ENCODE data around the gene ADM2. TPM values are rescaled to one million over a fixed set of nuclear protein-coding genes. Genes with fewer than 3 reads are reported as not detected.

Gene ADM2
- total and polyA plus RNA-seq, 2 of the 13 experiments (the other 11 are each of a cell fraction or from before 2014, with no cell fraction given) = 1.2 to 3.0 TPM

DNA sequence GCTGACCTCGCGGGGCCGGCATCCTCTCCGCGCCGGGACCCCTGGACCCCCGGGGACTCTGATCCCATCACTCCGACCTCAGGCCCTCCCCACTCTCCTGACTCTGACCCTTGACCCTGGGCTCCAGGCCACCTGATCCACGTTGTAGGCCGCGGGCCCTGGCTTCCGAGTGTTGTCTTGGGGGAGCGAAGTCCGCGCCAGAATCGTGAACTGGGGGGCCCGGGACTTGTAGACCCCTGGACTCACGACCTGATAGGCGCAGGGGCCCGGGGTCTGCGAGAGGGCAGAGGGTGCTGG is 49.2 kb downstream of the ADM2 start (continued):
- TF ChIP-seq, protein P1, sequence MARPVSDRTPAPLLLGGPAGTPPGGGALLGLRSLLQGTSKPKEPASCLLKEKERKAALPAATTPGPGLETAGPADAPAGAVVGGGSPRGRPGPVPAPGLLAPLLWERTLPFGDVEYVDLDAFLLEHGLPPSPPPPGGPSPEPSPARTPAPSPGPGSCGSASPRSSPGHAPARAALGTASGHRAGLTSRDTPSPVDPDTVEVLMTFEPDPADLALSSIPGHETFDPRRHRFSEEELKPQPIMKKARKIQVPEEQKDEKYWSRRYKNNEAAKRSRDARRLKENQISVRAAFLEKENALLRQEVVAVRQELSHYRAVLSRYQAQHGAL (CRISPR knock-in tag; IDR thresholded peaks at IDR 0.05; ENCODE audit: not compliant biosample characterization) = no peak
- TF ChIP-seq AKAP8 (CRISPR knock-in tag; IDR thresholded peaks at IDR 0.05) = 0 out of 2 replicates have a peak, but pooled peaks have one; percentile 25
- 0 out of 2 replicates have a peak, but pooled peaks have one; percentile 35 for TF ChIP-seq FIP1L1 (IDR thresholded peaks at IDR 0.05; ENCODE audit: borderline replicate concordance, insufficient read depth, low read depth, low read length)
- no peak for TF ChIP-seq ZFP41 (CRISPR knock-in tag; IDR thresholded peaks at IDR 0.05; ENCODE audit: borderline replicate concordance)
- TF ChIP-seq ZNF850 (CRISPR knock-in tag; conservative IDR thresholded peaks at IDR 0.05) = no peak
- 0 out of 2 replicates have a peak, but pooled peaks have one; percentile 10 for TF ChIP-seq STAT5B (CRISPR knock-in tag; IDR thresholded peaks at IDR 0.05)
- TF ChIP-seq, protein P2, sequence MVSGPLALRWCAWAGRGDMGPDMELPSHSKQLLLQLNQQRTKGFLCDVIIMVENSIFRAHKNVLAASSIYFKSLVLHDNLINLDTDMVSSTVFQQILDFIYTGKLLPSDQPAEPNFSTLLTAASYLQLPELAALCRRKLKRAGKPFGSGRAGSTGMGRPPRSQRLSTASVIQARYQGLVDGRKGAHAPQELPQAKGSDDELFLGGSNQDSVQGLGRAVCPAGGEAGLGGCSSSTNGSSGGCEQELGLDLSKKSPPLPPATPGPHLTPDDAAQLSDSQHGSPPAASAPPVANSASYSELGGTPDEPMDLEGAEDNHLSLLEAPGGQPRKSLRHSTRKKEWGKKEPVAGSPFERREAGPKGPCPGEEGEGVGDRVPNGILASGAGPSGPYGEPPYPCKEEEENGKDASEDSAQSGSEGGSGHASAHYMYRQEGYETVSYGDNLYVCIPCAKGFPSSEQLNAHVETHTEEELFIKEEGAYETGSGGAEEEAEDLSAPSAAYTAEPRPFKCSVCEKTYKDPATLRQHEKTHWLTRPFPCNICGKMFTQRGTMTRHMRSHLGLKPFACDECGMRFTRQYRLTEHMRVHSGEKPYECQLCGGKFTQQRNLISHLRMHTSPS (CRISPR knock-in tag; IDR thresholded peaks at IDR 0.05; ENCODE audit: low read depth) = no peak
- TF ChIP-seq, protein P3, sequence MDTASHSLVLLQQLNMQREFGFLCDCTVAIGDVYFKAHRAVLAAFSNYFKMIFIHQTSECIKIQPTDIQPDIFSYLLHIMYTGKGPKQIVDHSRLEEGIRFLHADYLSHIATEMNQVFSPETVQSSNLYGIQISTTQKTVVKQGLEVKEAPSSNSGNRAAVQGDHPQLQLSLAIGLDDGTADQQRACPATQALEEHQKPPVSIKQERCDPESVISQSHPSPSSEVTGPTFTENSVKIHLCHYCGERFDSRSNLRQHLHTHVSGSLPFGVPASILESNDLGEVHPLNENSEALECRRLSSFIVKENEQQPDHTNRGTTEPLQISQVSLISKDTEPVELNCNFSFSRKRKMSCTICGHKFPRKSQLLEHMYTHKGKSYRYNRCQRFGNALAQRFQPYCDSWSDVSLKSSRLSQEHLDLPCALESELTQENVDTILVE (CRISPR knock-in tag; IDR thresholded peaks at IDR 0.05) = no peak; the same call in 1 of the 2 replicates
- no peak for TF ChIP-seq ZNF562 (CRISPR knock-in tag; IDR thresholded peaks at IDR 0.05; ENCODE audit: borderline replicate concordance)
- TF ChIP-seq KDM5B (CRISPR knock-in tag; IDR thresholded peaks at IDR 0.05; ENCODE audit: borderline replicate concordance) = peak; percentile 61; the same call in 1 of the 2 replicates
- peak; percentile 56 for TF ChIP-seq RBM39 (IDR thresholded peaks at IDR 0.05; ENCODE audit: low read depth, low read length, poor library complexity, severe bottlenecking)
- TF ChIP-seq ADNP (CRISPR knock-in tag; IDR thresholded peaks at IDR 0.05) = no peak
- TF ChIP-seq, protein P4, sequence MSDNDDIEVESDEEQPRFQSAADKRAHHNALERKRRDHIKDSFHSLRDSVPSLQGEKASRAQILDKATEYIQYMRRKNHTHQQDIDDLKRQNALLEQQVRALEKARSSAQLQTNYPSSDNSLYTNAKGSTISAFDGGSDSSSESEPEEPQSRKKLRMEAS (IDR thresholded peaks at IDR 0.05) = peak; percentile 65; the same call in 1 of the 2 replicates
- TF ChIP-seq, protein P5, sequence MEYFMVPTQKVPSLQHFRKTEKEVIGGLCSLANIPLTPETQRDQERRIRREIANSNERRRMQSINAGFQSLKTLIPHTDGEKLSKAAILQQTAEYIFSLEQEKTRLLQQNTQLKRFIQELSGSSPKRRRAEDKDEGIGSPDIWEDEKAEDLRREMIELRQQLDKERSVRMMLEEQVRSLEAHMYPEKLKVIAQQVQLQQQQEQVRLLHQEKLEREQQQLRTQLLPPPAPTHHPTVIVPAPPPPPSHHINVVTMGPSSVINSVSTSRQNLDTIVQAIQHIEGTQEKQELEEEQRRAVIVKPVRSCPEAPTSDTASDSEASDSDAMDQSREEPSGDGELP (IDR thresholded peaks at IDR 0.05; ENCODE audit: borderline replicate concordance, low read depth) = 0 out of 2 replicates have a peak, but pooled peaks have one; percentile 64
- no peak for TF ChIP-seq MED8 (CRISPR knock-in tag; IDR thresholded peaks at IDR 0.05; ENCODE audit: insufficient replicate concordance)
- TF ChIP-seq AGO1 (IDR thresholded peaks at IDR 0.05; ENCODE audit: low read depth, low read length, poor library complexity, severe bottlenecking) = peak; percentile 96
- no peak for TF ChIP-seq EHMT2 (IDR thresholded peaks at IDR 0.05; ENCODE audit: borderline replicate concordance, low read depth, low read length)
- TF ChIP-seq THYN1 (CRISPR knock-in tag; IDR thresholded peaks at IDR 0.05; ENCODE audit: borderline replicate concordance, low read depth) = no peak
- no peak for TF ChIP-seq IRX3 (CRISPR knock-in tag; IDR thresholded peaks at IDR 0.05; ENCODE audit: borderline replicate concordance, low read depth)
- no peak for TF ChIP-seq PTBP1 (IDR thresholded peaks at IDR 0.05; ENCODE audit: low read depth, low read length, poor library complexity, severe bottlenecking)
- no peak for TF ChIP-seq ZKSCAN1 (IDR thresholded peaks at IDR 0.05; ENCODE audit: low read length)
- TF ChIP-seq, protein P6, sequence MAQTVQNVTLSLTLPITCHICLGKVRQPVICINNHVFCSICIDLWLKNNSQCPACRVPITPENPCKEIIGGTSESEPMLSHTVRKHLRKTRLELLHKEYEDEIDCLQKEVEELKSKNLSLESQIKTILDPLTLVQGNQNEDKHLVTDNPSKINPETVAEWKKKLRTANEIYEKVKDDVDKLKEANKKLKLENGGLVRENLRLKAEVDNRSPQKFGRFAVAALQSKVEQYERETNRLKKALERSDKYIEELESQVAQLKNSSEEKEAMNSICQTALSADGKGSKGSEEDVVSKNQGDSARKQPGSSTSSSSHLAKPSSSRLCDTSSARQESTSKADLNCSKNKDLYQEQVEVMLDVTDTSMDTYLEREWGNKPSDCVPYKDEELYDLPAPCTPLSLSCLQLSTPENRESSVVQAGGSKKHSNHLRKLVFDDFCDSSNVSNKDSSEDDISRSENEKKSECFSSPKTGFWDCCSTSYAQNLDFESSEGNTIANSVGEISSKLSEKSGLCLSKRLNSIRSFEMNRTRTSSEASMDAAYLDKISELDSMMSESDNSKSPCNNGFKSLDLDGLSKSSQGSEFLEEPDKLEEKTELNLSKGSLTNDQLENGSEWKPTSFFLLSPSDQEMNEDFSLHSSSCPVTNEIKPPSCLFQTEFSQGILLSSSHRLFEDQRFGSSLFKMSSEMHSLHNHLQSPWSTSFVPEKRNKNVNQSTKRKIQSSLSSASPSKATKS (CRISPR knock-in tag; IDR thresholded peaks at IDR 0.05) = no peak
- no peak for TF ChIP-seq MAFG (CRISPR knock-in tag; IDR thresholded peaks at IDR 0.05)

All from HepG2 (cell line).